HG02938 (cell line): ENCODE results near the gene FLT4.

ENCODE experiments used
- ATAC-seq: cut with Tn5 transposase; IDR thresholded peaks from one replicate; pipeline ENCODE4 v1.9.1; 2021; ENCODE audit warnings: mild to moderate bottlenecking, moderate library complexity; ENCODE audit not compliant: unreplicated experiment

The FLT4 gene

DNA sequence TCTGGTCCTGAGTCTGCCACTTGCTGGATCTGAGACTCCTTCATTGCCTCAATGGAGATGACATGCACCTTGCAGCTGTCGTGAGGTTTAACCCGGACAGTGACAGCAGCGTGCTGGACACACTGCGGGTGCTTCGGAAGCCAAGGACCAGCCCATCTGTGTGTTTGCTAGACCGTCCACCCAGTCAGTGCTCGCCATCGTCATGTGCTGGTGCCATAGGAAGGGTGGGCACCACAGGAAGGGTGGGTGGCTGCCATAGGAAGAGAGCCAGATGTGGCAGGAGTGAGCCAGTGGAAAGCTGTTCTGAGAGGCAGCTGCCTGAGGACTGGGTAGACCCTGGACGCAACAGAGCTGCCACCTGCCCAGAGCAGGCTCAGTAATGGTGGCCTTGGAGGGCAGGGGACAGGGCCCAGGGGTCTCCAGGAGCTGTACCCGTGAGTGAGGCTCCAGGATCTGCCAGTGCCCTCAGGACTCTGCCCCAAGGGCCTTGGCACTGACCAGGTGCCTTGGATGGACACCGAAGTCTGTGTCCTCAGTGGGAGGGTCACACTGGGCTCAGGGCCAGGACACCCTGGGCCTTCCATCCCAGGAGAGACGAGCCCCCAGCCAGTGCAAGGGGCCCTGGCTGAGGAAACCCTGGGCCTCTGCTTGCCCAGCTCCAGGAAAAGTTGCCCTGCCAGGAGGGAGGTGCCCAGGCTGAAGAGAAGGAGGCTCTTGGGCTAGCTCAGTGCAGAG, 21.8 kb downstream of the FLT4 start:
- ATAC-seq: no peak

DNA sequence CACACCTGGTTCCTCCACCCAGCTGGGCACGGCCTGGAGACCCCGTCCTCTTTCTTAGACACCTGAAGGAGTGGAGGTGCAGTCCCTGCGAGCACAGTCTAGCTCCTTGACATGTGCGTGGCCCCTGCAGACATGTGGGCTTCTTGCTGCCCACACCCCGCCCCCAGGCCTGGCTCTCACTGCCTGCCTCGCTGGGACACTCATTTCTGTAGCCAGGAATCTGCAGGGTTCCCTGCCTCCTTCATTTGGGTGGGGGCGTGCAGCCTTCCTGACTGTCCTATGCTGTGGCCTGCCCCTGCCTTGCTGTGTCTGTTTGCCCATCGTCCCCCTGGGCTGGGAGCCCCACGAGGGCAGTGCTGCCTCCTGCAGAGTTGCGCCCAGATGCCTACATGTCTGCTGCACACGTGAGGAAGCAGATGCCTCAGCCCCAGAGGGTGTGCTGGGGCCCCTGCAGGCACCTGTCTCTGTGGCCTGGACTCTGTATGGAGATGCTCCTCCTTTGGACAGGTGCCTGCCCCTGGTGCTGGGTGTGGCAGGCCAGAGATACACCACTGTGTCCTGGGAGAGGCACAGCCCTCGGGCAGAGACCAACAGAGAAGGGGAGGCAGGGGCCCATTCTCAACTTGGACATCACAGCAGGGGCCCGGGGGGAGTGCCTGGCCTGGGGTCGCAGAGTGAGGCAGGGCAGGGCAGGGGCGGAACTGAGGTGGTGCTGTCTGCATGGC, 22.6 kb downstream of the FLT4 start:
- ATAC-seq: no peak

DNA sequence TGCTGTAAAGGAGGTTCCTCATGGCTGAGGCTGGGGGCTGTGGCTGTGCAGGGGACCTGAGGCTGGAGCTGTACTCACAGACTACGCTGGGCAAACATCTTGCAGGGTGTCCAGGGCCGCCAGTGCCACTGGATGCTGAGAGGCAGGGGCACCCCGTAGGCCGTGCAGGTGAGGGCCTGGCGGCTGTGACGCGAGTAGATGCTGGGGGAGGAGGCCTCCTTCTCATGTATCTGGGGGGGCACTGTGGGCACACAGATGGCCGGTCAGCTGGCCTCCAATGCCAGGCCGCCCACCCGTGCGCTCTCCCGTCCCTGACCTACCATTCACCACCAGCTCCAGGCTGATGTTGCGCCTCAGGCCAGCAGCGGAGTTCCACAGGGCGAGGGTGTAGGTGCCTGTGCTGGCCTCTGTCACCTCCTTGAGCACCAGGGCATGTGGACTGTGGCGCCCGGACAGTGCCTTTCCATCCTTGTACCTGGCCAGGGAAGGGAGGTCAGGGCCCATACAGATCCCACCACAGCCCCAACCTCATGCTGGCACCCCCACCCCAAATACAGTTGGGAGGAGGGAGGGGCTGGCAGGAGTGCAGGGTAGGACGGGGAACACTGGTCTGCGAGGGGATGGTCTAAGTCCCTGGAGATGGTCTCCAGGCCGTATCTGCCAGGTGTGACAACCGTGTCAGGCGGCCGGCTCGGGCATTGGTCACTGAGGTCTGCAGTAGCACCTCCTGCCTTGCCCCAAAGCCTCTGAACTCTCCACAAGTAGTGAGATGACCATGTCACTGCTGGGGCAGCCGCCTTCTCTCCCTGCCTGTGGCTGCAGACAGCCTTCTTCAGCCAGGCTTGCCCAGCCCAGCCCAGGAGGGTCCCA, 23.4 kb downstream of the FLT4 start:
- no peak for ATAC-seq

DNA sequence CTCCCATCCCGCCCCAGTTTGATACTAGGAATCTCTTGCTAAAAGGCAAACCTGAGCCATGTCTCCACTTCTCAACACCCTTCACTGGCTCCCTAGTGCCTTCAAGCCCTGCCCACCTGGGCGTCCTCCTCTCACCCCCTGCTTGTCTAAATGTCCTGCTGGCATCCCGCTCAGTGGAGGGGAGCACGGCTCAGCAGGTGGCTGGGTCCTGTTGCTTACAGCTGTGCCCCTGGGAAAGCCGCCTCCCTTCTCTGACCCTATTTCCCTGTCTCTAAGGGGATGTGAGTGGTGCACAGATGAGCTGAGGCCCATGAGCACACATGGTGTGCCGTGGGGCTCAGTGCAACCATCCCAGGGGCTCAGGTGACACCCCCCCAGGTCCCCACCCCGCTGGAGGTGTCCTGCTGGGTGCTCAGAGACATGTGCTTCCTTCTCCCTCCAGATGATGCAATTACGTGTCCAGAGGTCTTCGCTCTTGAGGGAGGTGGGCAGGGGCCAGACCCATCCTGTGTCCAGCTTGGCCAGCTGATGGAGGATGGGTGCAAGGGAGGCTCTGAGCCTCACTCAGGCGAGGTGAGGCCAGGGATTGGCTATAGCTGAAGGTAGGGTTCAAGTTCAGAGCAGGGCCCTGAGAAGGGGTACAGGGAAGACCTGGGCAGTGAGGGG, 24.1 kb downstream of the FLT4 start:
- no peak for ATAC-seq

DNA sequence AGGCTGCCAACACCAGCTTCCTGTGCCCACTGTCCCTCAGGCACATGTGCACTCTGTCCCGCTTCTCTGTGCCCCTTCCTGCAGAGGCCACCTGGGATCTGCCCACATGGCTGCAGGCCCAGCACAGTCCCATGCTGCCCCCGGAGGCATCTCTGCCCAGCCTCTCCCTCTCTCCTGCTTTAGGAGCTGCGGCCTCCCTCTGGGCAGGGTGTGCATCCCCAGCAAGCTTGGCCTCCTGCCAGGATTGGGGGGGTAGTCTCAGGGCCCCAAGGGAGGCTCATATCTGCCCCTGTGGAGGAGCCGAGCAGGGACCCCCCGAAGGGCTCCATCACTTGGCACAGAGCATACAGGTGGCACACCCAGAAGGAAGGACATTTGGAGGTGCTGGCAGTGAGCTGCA, 24.8 kb downstream of the FLT4 start:
- no peak for ATAC-seq

DNA sequence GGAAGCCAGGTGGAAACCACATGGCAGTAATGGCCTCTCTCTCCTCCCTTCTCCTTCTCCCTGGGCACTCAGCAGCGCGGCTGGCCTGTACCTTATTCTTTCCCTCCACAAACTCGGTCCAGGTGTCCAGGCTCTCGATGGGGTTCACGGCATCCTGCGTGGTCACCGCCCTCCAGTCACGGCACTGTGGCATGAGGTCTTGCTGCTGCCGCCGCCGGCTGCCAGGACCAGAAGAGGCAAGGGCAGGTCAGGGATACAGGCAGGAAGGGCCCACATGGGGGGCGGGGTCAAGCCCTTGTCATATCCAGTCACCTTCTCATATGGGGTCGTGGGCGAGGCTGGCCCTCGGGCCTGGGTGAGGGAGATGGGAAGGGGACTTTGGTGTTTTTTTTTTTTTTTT, 25.6 kb downstream of the FLT4 start:
- ATAC-seq: no peak

DNA sequence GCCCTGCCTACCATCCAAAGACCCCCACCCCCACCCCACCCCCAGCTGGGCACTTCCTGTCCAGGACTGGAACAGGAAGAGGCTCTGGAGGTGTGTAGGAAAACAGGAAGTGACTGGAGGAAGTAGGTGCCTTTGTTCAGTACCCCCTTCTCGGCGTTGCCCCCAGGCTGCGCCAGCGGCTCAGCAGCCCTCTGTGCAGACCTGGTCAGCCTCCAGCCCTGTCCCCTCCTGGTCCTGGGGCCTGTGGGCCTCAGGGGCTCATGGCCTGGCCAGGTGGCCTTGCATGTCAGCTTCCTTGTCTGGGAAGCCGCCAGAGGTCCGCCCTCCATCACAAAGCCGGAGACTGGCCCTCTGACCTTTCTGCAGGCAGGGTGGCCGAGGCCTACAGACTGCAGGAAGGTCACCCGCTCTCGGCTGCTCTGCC, 26.0 kb downstream of the FLT4 start:
- no peak for ATAC-seq

DNA sequence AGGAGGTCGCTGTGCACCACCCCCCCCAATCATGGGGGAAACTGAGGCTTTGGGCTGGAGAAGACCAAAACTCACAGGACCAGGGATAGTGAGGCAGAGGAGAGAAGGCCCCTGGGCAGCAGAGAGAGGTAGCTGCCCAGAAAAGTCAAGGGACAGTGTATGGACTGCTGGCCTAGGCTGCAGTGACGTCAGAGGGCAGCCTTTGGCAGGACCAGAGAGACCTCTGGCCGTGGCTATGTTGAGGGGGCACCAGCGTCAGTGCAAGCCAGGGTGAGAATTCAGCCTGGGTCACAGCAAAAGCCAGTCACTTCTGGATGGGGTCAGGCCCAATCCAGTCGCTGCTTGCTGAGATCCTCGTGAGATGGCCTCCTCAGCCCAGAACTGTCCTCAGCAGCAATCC, 26.5 kb downstream of the FLT4 start:
- no peak for ATAC-seq

DNA sequence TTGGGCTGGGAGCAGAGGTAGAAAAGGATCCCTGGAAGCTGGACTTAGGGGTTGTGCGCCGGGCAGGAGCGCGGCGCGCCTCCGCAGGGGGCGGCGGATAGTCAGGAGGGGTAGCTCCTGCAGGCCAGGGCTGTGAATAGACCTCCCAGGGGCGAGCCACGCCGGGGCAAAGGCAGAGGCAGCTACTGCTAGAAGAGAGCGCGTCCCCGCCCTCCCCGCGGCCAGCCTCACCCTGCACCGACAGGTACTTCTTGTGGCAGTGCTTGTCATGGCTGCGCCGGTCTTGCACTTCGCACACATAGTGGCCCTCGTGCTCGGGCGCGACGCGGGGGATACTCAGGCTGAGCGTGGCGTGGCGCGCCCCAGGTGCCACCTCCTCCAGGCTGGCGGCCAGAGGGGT, 28.1 kb downstream of the FLT4 start:
- ATAC-seq: no peak

DNA sequence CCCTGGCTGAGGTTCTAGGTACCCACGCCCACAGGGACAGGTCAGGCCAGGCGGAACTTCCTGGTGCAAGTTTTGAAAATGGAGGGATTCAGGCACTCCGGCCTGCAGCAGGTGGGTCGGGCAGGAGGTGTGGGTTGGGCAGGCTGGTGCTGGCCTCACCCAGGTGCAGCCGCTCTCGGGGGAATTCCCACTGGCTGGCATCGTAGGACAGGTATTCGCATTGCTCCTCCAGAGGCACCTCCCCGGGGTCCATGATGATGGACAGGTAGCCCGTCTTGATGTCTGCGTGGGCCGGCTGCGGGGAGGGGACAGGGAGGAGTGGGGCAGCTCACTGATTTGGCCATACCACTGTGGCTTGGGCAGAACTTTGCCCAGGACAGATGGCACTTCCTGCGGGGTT, 29.4 kb downstream of the FLT4 start:
- ATAC-seq: no peak

DNA sequence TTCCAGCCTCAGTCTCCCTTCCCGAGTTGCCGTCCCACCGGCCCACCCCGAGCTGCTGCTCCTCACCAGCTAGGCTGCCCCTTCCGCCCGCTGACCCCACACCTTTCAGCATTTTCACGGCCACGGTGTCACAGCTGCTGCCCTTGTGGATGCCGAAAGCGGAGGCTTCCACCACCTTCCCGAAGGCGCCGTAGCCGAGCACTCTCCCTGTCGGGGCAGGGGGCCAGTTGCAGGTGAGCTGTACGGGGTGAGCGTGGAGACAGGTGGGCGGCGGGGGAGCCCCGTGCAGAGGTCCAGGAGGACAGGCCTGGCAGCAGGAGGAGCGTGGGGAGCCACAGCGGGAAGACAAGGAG, 29.9 kb downstream of the FLT4 start:
- no peak for ATAC-seq

DNA sequence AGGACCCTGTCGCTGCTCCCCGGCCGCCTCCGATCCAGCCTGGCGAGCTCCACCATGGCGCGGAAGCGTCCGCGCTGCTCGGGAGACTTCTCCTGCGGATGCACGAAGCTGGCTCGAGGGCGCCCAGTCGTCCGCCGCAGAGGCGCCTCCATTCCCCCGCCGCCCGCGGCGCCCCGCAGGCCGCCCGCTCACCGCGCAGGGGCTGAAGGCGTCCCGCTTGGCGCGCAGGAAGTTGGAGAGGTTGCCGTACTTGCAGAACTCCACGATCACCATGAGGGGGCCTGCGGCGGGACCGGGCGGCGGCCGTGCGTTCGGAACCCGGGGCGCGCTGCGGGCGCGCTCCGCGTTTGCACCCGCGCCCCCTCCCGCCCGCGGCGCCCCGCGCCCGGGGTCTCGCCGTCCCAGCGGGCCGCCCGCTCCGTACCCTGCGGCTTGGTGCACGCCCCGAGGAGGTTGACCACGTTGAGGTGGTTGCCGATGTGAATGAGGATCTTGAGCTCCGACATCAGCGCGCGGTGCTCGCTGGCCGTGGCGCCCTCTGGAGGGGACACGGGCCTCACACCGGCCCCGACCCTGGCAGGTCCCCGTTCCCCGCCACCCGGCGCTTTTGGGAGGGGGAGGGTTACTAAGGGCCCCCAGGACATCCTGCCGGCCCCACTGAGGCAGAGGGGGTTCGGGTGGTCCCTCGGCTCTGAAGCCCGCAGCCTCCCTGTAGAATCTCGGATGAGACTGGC, 30.4 kb downstream of the FLT4 start:
- ATAC-seq: no peak

DNA sequence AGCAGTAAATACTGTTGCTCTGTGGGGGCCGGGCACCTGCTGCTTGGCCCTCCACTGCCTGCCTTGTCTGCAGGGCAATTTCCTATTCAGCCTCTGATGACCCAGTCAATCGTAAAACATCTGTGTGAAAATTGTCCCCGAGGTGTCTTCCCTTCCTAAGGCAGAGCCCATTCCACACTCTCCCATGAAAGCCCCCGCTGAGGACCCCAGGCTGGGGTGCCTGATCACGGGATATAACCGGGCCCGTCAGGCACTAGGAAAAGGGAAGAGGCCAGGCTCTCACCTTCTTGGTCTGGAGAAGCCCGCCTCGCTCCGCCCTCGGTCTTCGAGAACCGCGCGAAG, 30.9 kb downstream of the FLT4 start:
- no peak for ATAC-seq

DNA sequence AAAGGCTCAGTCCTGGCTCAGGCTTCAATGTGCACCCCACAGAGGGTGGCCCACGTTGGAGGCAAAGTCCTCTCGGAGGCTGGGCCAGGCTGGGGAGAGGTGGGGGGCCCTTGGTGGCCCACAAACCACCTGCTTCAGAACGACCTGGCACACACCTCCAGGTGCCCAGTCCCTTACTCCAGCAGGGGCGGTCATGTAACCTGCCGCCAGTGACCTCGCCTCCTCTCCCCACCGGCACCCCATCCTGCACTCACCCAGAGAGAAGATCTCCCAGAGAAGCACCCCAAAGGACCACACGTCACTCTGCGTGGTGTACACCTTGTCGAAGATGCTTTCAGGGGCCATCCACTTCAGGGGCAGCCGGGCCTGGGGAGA, 35.6 kb downstream of the FLT4 start:
- no peak for ATAC-seq

DNA sequence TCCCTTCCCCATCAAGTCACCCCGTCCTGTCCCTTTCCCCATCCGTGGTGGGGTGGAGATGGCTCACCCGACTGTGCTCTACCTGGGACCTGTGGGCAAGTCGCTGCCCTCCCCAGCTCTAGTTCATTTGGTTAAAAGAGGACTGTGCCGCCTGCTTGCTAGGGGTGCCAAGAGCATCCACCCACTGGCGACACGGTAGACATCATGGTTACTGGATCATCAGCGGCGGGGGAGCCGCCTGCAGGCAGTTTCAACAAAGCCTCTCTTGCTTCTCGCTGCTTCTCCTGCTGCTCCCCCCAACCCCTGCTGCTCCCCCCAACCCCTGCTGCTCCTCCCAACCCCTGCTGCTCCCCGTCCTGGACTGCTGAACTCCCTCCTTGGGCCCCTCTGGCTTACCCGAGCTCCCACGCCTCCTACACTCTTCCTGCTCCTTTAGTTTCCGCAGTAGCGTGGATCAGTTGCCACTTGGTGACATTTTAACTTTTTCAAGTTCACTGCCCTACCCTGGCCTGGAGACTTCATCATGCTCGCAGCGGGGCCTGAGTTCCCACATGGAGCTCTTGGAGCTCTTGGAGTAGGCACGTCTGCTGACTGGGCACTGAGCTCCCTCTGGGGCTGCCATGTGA, 36.1 kb downstream of the FLT4 start:
- no peak for ATAC-seq

DNA sequence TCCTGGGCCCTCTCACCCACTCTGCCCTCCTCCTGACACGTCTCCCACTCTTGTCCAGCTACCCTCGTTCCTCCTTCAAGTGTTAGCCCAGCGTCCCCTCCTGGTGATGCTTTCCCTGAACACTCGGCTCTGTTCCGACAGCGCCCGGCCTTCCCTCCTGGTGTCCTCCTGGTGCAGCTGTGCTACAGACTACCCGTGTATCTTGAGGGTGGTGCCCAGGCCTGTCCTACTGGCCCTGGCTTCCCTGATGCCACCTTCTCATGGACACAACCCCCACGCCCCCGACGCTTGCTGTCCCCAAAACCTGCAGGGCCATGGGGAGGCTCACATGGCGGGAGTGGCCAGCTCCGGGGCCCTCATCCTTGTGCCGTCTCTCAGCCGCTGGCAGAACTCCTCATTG, 36.7 kb downstream of the FLT4 start:
- ATAC-seq: no peak

DNA sequence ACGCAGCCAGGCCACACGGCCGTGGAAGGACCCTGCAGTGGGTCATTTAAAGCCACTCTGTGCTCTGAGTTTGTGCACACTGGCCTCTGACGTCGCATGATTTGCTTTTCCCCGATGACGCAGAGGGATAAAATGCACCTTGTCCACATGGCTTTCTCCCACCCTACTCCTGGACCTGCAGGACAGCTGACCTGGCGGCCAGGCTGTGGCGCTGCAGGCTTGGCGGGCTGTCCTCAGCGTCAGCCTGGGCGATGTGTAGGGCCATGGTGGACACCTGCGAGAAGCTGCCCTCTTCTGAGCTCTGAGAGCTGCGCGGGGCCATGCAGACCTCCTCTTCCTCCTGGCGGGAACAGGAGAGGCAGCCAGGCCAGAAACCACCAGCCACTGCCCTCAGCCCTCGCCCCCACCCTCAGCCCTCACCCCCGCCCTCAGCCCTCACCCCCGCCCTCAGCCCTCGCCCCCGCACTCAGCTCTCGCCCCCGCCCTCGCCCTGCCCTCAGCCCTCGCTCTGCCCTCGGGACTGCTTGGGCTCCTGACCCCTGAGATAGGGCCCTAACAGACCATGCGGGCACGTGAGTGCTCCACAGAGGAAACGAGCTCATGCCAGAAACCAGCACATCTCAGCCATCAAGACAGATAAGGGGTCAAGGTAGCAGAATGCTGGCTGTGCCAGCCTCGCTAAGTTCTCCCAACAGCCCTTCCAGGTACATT, 38.1 kb downstream of the FLT4 start:
- no peak for ATAC-seq

DNA sequence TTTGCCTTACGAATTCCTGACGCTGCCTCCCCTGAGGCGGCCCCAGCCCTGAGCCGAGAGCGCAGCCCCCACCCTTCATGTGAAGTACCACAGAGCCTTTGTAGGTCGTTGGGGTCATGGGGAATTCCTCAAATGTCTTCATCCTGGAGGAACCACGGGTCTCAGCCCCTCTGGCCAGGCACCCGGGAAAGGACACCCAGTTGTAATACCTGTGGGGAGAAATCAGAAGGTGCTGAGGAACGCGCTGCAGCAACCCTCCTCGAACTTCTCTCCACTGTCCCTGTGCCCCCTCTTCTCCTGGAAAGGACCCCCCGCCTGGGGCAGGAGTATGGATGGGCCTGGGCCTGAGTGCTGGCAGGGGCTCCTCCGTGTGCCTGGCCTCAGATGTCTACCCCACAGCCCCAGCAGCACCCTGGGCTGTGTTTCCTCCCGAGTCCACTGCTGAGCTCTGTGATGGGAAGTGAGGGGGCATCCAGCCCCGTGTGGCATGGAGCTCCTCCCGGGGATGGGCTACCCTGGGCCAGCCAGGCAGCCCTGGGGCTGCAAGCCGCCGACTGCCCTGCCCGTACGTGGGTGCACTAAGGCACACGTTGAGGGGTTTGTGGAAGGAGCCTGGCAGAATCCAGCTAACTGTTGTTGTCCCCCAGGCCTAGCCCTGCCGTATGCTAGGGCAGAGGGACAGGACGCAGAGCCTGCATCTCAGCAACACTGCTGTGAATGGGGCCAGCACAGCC, 39.4 kb downstream of the FLT4 start:
- no peak for ATAC-seq

DNA sequence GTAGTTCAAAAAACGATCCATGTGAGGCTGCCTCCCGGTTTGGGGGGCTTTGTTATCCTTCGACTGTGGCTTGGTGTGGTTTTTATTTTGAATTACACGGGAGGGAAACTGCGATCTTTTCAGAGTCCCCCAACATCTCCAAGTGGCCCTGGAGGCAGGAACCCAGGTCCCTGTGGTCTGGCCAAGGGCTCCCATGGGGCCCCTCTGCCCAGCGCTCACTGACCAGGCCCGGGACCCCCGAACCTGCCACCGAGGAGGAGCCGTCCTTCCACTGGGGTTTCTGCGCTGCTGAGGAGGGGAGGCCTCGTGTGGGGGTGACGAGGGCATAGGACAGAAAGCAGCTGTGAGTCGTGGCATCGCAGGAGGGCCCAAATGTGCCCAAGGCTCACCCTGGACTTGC, 40.0 kb downstream of the FLT4 start:
- no peak for ATAC-seq
